Heart right ventricle (tissue), 16 donors: Measurements from ENCODE around the gene EIF4G2. TPM values are rescaled to one million over a fixed set of nuclear protein-coding genes. Genes with fewer than 3 reads are reported as not detected.

Source experiments
- ATAC-seq, 8 donors: fragments of 200-7000 bp; cut with Tn5 transposase; one replicate each; pipeline ENCODE4 v1.9.1; 2020; ENCODE audit warnings: mild to moderate bottlenecking in 8 of 8, moderate library complexity in 8 of 8, moderate number of reproducible peaks in 1 of 8
- DNase-seq, 2 donors: peaks; one replicate each; pipeline ENCODE4 v3.0.0-alpha.2; 2020
- H3K27ac ChIP-seq, 10 donors: fragments of 200-600 bp; sonication (generic) in 2 of 10; one replicate each; pipeline versions ENCODE4 v1.5.0 to v1.8.0; 2020 to 2022; ENCODE audit warnings: mild to moderate bottlenecking in 3 of 10
- H3K27me3 ChIP-seq, 7 donors: fragments of 200-600 bp; one replicate each; pipeline ENCODE4 v1.8.0; 2021 to 2022; ENCODE audit warnings: mild to moderate bottlenecking in 2 of 7
- H3K36me3 ChIP-seq, 9 donors: fragments of 200-600 bp; sonication (generic) in 1 of 9; one replicate each; pipeline versions ENCODE4 v1.5.0 to v1.8.0; 2020 to 2022; ENCODE audit warnings: mild to moderate bottlenecking in 2 of 9
- H3K4me1 ChIP-seq, 9 donors: fragments of 200-600 bp; sonication (generic) in 1 of 9; one replicate each; pipeline versions ENCODE4 v1.5.0 to v1.8.0; 2020 to 2022; ENCODE audit warnings: mild to moderate bottlenecking in 4 of 9
- H3K4me3 ChIP-seq, 10 donors: fragments of 200-600 bp; sonication (generic) in 2 of 10; one replicate each; pipeline versions ENCODE4 v1.5.0 to v1.8.0; 2020 to 2022; ENCODE audit warnings: mild to moderate bottlenecking in 7 of 10, moderate library complexity in 2 of 10
- H3K9me3 ChIP-seq, 11 donors: fragments of 200-600 bp in 10 of 11; sonication (generic) in 2 of 11; one replicate each; pipeline versions ENCODE4 v1.5.0 to v1.8.0; 2013 to 2022; ENCODE audit warnings: mild to moderate bottlenecking in 2 of 11, control low read depth in 1 of 11, moderate library complexity in 1 of 11
- WGBS, 2 donors: extraction: QIAGEN DNeasy Blood & Tissue Kit; methylation state at CpG; one replicate each; pipeline ENCODE4 v1.1.7; 2013; ENCODE audit warnings: inconsistent platforms in 1 of 2; 5-methylcytosine and 5-hydroxymethylcytosine counted together
- intact Hi-C, 10 donors: fragments of 100-400 bp; cut with DNase I; formaldehyde crosslinking; loops; one replicate each; pipeline versions ENCODE4 v1.11.1 to v1.14.2; 2022
- polyA plus RNA-seq, 2 donors: library from polyadenylated mRNA; stranded (reverse); fragments of 200-250 nt; gene quantifications; one replicate each; pipeline ENCODE4 v1.2.3, GENCODE V29; 2013
- total RNA-seq, 10 donors: library from RNA; stranded (reverse); fragmentation: NEBNext Ultra II Directional in 3 of 10; extraction: Animal tissue kit (Norgen Biotek cat#: 25700) in 3 of 10; gene quantifications; one replicate each; pipeline versions ENCODE4 v1.2.1 to v1.2.4, GENCODE V29; 2021 to 2023
- TF ChIP-seq, protein P1 (sequence below), 9 donors: fragments of 200-600 bp; sonication (generic) in 2 of 9; IDR thresholded peaks; one replicate each; pipeline versions ENCODE4 v1.5.0 to v1.8.0; 2021 to 2022; ENCODE audit warnings: antibody characterized with exemption in 9 of 9, mild to moderate bottlenecking in 5 of 9, moderate library complexity in 1 of 9
- donor health status: Arrhythmogenic right ventricular cardiomyopathy.
- donor health status: ischemic (EF 13 %, LVEDD 7.1; RV severe dilation, severe dysfunction).
- donor health status: healthy with polysubstance abuse.
- donor health status: DM: no; HTN: yes; CAD: no.
- donor health status: DM: no; HTN: no; CAD: no.
- donor health status: ischemic (EF 25% LVEDD 6.9; RV normal size, moderate dysfunction).
- donor health status: ischemic (EF 25% LVEDD 5.7; RV mildly dilated, moderate dysfunction).
- donor health status: healthy.
- donor health status: DM: yes; HTN: yes; CAD: no.
- donor health status: Ischemic cardiomyopathy.
- donor health status: ischemic (EF 35%, LVEDD 5.7; RV mildly dilated, moderate dysfunction).
- donor health status: nonischemic (EF 11% LVEDD 7.7; RV severe dilation, severe dysfunction).
- donor health status: DM: yes; HTN: yes; CAD: no.
- donor health status: PGD.
- donor health status: ischemic (EF 29% LVEDD 5.4; RV normal size, mild dysfunction).
- donor health status: nonischemic (EF 23%, LVEDD 6.1; RV moderate dilation, normal function).

Gene EIF4G2
- total and polyA plus RNA-seq, 12 donors, result 119 to 1,076 (median 906) TPM

DNA sequence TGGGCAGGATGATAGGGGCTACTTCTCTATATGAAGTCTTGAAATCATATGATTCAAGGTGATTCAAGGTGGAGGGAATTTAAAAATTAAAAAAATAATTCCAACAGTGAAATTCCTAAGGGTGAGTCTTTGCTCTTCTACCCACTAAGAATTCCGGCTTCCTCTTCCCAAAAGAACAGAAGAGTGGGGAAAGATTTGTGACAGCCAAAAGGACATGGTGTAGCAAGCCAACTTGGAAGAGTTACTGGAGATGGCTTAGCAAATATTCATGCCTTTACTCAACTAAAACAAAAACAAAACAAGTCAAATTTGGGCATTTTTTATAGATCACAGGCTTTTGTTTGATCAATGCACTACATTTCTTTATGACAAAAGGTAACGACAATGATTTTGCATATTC lies 36.9 kb upstream of the EIF4G2 start:
- intact Hi-C loops, result loop anchor here in 3 of 10 donors (5.0 kb wide), 1 partner anchor 33 kb away; no protein-coding TSS in a partner anchor
- ATAC-seq (peak in 1 of 8 donors; percentile 52), DNase-seq (no peak)
- peak overlapping the region in 6 of 10 donors; percentile 6 to 61 (median 32) for H3K27ac ChIP-seq
- TF ChIP-seq, protein P1, sequence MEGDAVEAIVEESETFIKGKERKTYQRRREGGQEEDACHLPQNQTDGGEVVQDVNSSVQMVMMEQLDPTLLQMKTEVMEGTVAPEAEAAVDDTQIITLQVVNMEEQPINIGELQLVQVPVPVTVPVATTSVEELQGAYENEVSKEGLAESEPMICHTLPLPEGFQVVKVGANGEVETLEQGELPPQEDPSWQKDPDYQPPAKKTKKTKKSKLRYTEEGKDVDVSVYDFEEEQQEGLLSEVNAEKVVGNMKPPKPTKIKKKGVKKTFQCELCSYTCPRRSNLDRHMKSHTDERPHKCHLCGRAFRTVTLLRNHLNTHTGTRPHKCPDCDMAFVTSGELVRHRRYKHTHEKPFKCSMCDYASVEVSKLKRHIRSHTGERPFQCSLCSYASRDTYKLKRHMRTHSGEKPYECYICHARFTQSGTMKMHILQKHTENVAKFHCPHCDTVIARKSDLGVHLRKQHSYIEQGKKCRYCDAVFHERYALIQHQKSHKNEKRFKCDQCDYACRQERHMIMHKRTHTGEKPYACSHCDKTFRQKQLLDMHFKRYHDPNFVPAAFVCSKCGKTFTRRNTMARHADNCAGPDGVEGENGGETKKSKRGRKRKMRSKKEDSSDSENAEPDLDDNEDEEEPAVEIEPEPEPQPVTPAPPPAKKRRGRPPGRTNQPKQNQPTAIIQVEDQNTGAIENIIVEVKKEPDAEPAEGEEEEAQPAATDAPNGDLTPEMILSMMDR (IDR thresholded peaks at IDR 0.05), result no peak
- H3K9me3 ChIP-seq, result no peaks in the 10 kb centered on the region
- peaks cover 0 to 27% (median 5%) of the 10 kb centered on the region in 9 donors for H3K4me1 ChIP-seq
- H3K4me3 ChIP-seq, result no peak overlapping the region
- WGBS, 2 donors, result 72 to 85% methylated on average over 2 of the region's 2 CpGs
- H3K27me3 ChIP-seq, result no peaks in the 10 kb centered on the region
- H3K36me3 ChIP-seq, result peaks cover 0 to 5% (median 0%) of the 10 kb centered on the region in 9 donors

GRCh38 chr11:10844796-10845195 lies 36.1 kb upstream of the EIF4G2 start:
- Histone ChIP-seq H3K4me1 (peaks cover 0 to 27% (median 5%) of the 10 kb centered on the region in 9 donors), H3K4me3 (no peak overlapping the region), H3K27ac (peak overlapping the region in 7 of 10 donors; percentile 5 to 61 (median 31)), H3K27me3 (no peaks in the 10 kb centered on the region), H3K36me3 (peaks cover 0 to 5% (median 0%) of the 10 kb centered on the region in 9 donors), H3K9me3 (no peaks in the 10 kb centered on the region)
- ATAC-seq (peak in 1 of 8 donors; percentile 29), DNase-seq (no peak)
- TF ChIP-seq, protein P1 (IDR thresholded peaks at IDR 0.05), result no peak
- intact Hi-C loops, result loop anchor here in 3 of 10 donors (5.0 kb wide), 1 partner anchor 32 kb away; no protein-coding TSS in a partner anchor

DNA sequence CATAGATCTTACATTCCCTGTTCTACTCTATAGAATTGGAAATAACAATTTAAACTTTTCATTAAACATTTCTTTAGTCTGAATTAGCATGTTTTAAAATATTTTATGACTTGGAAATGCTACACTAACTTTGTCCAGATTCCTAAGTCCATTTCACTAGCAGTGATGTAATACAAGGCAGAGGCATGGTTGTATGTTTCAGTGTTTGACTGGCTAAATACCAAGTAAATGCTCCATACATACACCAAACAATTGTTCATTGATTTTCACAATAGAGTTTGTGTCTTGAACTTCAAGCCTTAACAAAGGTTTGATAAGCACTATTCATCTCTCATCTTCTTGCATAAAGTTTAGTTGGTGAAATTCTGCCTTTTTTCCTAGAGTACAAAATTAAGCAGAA lies 35.6 kb upstream of the EIF4G2 start:
- peaks cover 0 to 3% (median 0%) of the 10 kb centered on the region in 9 donors for H3K36me3 ChIP-seq
- intact Hi-C loops, result no loop called here
- DNase-seq, result no peak
- ATAC-seq, result no peak
- peaks cover 0 to 27% (median 5%) of the 10 kb centered on the region in 9 donors for H3K4me1 ChIP-seq
- no peaks in the 10 kb centered on the region for H3K9me3 ChIP-seq
- H3K27ac ChIP-seq, result peak overlapping the region in 6 of 10 donors; percentile 5 to 61 (median 32)
- no peaks in the 10 kb centered on the region for H3K27me3 ChIP-seq
- TF ChIP-seq, protein P1 (IDR thresholded peaks at IDR 0.05), result no peak
- H3K4me3 ChIP-seq, result no peak overlapping the region

DNA sequence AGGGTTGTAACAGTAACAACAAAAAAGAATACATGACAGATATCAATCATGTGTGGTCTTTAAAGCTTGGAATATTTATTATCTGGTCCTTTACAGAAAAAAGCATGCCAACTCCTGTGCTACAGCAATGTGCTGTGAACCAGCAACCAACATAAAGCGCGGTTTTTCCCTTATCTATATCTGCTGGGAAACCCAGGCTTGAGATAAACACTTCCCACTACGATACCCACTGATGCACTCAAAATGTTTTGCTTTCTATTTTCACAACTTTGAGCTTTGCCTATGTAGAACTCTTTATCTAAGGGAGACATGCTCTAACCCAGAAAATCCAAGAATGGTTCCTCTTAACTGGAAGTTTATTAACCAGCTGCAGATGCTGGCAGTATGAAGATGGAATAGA lies 30.2 kb upstream of the EIF4G2 start:
- Histone ChIP-seq H3K27me3 (no peaks in the 10 kb centered on the region), H3K36me3 (no peaks in the 10 kb centered on the region), H3K27ac (no peak overlapping the region), H3K4me1 (peaks cover 0 to 2% (median 0%) of the 10 kb centered on the region in 9 donors), H3K4me3 (no peak overlapping the region), H3K9me3 (no peaks in the 10 kb centered on the region)
- 48 to 61% methylated on average over 3 of the region's 3 CpGs for WGBS, 2 donors
- intact Hi-C loops, result no loop called here
- TF ChIP-seq, protein P1 (IDR thresholded peaks at IDR 0.05), result no peak
- no peak for ATAC-seq
- no peak for DNase-seq
